ENCODE measurements around the gene GOLGA6D.
"Not testable (repeated sequence)": the region's sequence is repeated elsewhere in the genome, so short reads cannot be mapped to it uniquely, and the experiment has no call there.

DNA sequence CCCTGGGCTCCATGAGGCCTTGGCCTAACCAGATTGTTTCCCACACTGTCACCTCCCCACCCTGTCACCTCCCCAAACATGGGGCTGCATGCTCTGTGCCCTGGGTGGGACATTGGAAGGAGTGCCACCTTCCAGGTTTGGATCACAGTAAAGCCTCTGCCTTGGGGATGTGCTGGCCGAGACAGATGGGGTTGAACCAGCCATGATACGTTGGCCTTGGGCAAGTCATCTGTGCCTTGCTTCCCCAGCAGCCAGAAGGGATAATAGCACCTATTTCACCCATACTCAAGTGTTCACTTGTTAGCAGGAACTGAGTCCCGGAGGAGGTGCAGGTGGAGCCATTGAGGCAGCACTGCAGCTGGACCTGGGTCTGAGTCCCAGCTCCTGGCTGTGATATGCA, 7.0 kb upstream of the GOLGA6D start:
- TF ChIP-seq POLR2A (IDR thresholded peaks at IDR 0.05; ENCODE audit: low read depth, low read length); ELK1 (IDR thresholded peaks at IDR 0.05; ENCODE audit: borderline replicate concordance, low read depth, low read length); MAZ (IDR thresholded peaks at IDR 0.05; ENCODE audit: borderline replicate concordance, low read depth, low read length); BHLHE40 (IDR thresholded peaks at IDR 0.05; ENCODE audit: low read depth, low read length); MAFK (IDR thresholded peaks at IDR 0.05; ENCODE audit: low read depth, low read length); RFX5 (IDR thresholded peaks at IDR 0.05; ENCODE audit: low read depth, low read length); MXI1 (IDR thresholded peaks at IDR 0.05; ENCODE audit: borderline replicate concordance, low read depth, low read length); SMC3 (IDR thresholded peaks at IDR 0.05; ENCODE audit: low read depth, low read length); NFE2L2 (IDR thresholded peaks at IDR 0.05; ENCODE audit: low read depth, low read length); RCOR1 (IDR thresholded peaks at IDR 0.05; ENCODE audit: insufficient replicate concordance, low read length): not testable (repeated sequence)
- TF ChIP-seq, protein P1, sequence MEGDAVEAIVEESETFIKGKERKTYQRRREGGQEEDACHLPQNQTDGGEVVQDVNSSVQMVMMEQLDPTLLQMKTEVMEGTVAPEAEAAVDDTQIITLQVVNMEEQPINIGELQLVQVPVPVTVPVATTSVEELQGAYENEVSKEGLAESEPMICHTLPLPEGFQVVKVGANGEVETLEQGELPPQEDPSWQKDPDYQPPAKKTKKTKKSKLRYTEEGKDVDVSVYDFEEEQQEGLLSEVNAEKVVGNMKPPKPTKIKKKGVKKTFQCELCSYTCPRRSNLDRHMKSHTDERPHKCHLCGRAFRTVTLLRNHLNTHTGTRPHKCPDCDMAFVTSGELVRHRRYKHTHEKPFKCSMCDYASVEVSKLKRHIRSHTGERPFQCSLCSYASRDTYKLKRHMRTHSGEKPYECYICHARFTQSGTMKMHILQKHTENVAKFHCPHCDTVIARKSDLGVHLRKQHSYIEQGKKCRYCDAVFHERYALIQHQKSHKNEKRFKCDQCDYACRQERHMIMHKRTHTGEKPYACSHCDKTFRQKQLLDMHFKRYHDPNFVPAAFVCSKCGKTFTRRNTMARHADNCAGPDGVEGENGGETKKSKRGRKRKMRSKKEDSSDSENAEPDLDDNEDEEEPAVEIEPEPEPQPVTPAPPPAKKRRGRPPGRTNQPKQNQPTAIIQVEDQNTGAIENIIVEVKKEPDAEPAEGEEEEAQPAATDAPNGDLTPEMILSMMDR (conservative IDR thresholded peaks at IDR 0.05; ENCODE audit: low read depth, low read length) = not testable (repeated sequence)
